Esophagus muscularis mucosa (tissue), 4 donors: ENCODE data around the gene SCFD2. TPM values are rescaled to one million over a fixed set of nuclear protein-coding genes. Genes with fewer than 3 reads are reported as not detected.
"Not testable (repeated sequence)": the region's sequence is repeated elsewhere in the genome, so short reads cannot be mapped to it uniquely, and the experiment has no call there.

Experiments used
- DNase-seq: peaks from one replicate; pipeline ENCODE4 v3.0.0-alpha.2; 2017; ENCODE audit errors: extremely low spot score
- H3K27ac ChIP-seq, 4 donors: fragments of 200-600 bp; sonication (generic); replicated peaks in 1 of 4; 1 replicate in 3 of 4; 2 replicates in 1 of 4; pipeline ENCODE4 v1.5.1; 2016 to 2019; ENCODE audit warnings: mild to moderate bottlenecking in 1 of 4
- H3K27me3 ChIP-seq, 4 donors: fragments of 200-600 bp; sonication (generic); one replicate each; pipeline versions ENCODE4 v1.5.1 to v1.6.0; 2016 to 2019
- H3K36me3 ChIP-seq, 4 donors: fragments of 200-600 bp; sonication (generic); one replicate each; pipeline ENCODE4 v1.5.1; 2016 to 2019
- H3K4me1 ChIP-seq, 4 donors: fragments of 200-600 bp; sonication (generic); one replicate each; pipeline ENCODE4 v1.5.1; 2016 to 2019
- H3K4me3 ChIP-seq, 4 donors: fragments of 200-600 bp; sonication (generic); 1 replicate in 2 of 4; 2 replicates in 2 of 4; pipeline ENCODE4 v1.5.1; 2016 to 2019; ENCODE audit warnings: mild to moderate bottlenecking in 4 of 4, moderate library complexity in 1 of 4
- H3K9me3 ChIP-seq, 4 donors: fragments of 200-600 bp; sonication (generic); 1 replicate in 3 of 4; 2 replicates in 1 of 4; pipeline ENCODE4 v1.5.1; 2016 to 2019
- CTCF ChIP-seq, 3 experiments: fragments of 200-600 bp in 2 of 3; fragments of 450-650 bp in 1 of 3; sonication (generic) in 2 of 3; IDR thresholded peaks; one replicate each; pipeline ENCODE4 v1.5.1; 2017 to 2019; ENCODE audit warnings: antibody characterized with exemption in 3 of 3, mild to moderate bottlenecking in 2 of 3, moderate library complexity in 1 of 3
- EP300 ChIP-seq: sonication (generic); formaldehyde crosslinking; IDR thresholded peaks from one replicate; pipeline ENCODE4 v1.6.1; 2017; ENCODE audit warnings: antibody characterized with exemption
- POLR2A ChIP-seq: fragments of 450-650 bp; IDR thresholded peaks from one replicate; pipeline ENCODE4 v1.6.1; 2017; ENCODE audit warnings: antibody characterized with exemption, moderate library complexity, mild to moderate bottlenecking, low read depth
- POLR2AphosphoS5 ChIP-seq, 2 donors: sonication (generic); formaldehyde crosslinking; IDR thresholded peaks; one replicate each; pipeline ENCODE4 v1.6.1; 2017; ENCODE audit warnings: antibody characterized with exemption in 2 of 2
- WGBS: methylation state at CpG from one replicate; pipeline ENCODE4 v1.1.5; 2018; 5-methylcytosine and 5-hydroxymethylcytosine counted together
- intact Hi-C: fragments of 100-400 bp; cut with DNase I; formaldehyde crosslinking; loops from one replicate; pipeline ENCODE4 v1.15.1; 2023
- total RNA-seq, 4 donors: library from RNA; depleted of rRNA; stranded (reverse); fragments of >200 nt; gene quantifications; one replicate each; pipeline versions ENCODE4 v1.1.0 to v1.2.1, GENCODE V29; 2016

The SCFD2 gene
- total RNA-seq, 4 donors from 2014 or later = 10.0 to 15.7 (median 12.7) TPM

- no peak for DNase-seq
- H3K4me3 ChIP-seq = no peak overlapping the region
- no peaks in the 10 kb centered on the region for H3K36me3 ChIP-seq
- no peak overlapping the region for H3K27ac ChIP-seq
- TF ChIP-seq CTCF (IDR thresholded peaks at IDR 0.05) = no peak
- TF ChIP-seq POLR2AphosphoS5 (IDR thresholded peaks at IDR 0.05) = no peak
- no peak for TF ChIP-seq POLR2A
- TF ChIP-seq EP300 = no peak
- intact Hi-C loops = no loop called here
- WGBS = 89% methylated on average over 10 of the region's 10 CpGs
- no peaks in the 10 kb centered on the region for H3K9me3 ChIP-seq
- H3K4me1 ChIP-seq = peaks cover 16 to 35% (median 18%) of the 10 kb centered on the region in 4 donors
- no peaks in the 10 kb centered on the region for H3K27me3 ChIP-seq
These were observed 526.9 kb downstream of the SCFD2 start for GRCh38 chr4:52838729-52839586.

GRCh38 chr4:52837716-52838558, 527.9 kb downstream of the SCFD2 start:
- WGBS = 81% methylated on average over 7 of the region's 7 CpGs
- intact Hi-C loops = no loop called here
- no peaks in the 10 kb centered on the region for H3K9me3 ChIP-seq

GRCh38 chr4:52836678-52837077, 529.2 kb downstream of the SCFD2 start:
- Histone ChIP-seq H3K27me3 (no peaks in the 10 kb centered on the region), H3K9me3 (no peaks in the 10 kb centered on the region), H3K27ac (no peak overlapping the region), H3K4me3 (no peak overlapping the region), H3K36me3 (no peaks in the 10 kb centered on the region), H3K4me1 (peaks cover 4 to 21% (median 5%) of the 10 kb centered on the region in 4 donors)
- no peak for DNase-seq
- no peak for TF ChIP-seq CTCF (IDR thresholded peaks at IDR 0.05)
- no peak for TF ChIP-seq EP300
- no peak for TF ChIP-seq POLR2A
- TF ChIP-seq POLR2AphosphoS5 (IDR thresholded peaks at IDR 0.05) = no peak
- intact Hi-C loops = no loop called here
- WGBS = 96% methylated on average over 7 of the region's 7 CpGs

More at GRCh38 chr4:52837716-52838558, 527.9 kb downstream of the SCFD2 start:
- no peak for TF ChIP-seq EP300
- no peak for TF ChIP-seq CTCF (IDR thresholded peaks at IDR 0.05)
- no peak for TF ChIP-seq POLR2A
- TF ChIP-seq POLR2AphosphoS5 (IDR thresholded peaks at IDR 0.05) = no peak
- H3K4me1 ChIP-seq = peaks cover 16 to 34% (median 17%) of the 10 kb centered on the region in 4 donors
- H3K36me3 ChIP-seq = no peaks in the 10 kb centered on the region
- no peak overlapping the region for H3K4me3 ChIP-seq
- no peaks in the 10 kb centered on the region for H3K27me3 ChIP-seq
- DNase-seq = no peak
- no peak overlapping the region for H3K27ac ChIP-seq

GRCh38 chr4:52836120-52836519, 529.7 kb downstream of the SCFD2 start:
- no peaks in the 10 kb centered on the region for H3K27me3 ChIP-seq
- no peaks in the 10 kb centered on the region for H3K36me3 ChIP-seq
- no peak for DNase-seq
- no peak for TF ChIP-seq POLR2A
- no peak for TF ChIP-seq POLR2AphosphoS5 (IDR thresholded peaks at IDR 0.05)
- TF ChIP-seq EP300 = no peak
- TF ChIP-seq CTCF (IDR thresholded peaks at IDR 0.05) = no peak
- WGBS = 95% methylated on average over 3 of the region's 3 CpGs
- intact Hi-C loops = no loop called here
- H3K27ac ChIP-seq = no peak overlapping the region
- no peak overlapping the region for H3K4me3 ChIP-seq
- H3K4me1 ChIP-seq = peaks cover 0 to 16% (median 0%) of the 10 kb centered on the region in 4 donors
- H3K9me3 ChIP-seq = no peaks in the 10 kb centered on the region

GRCh38 chr4:52834641-52835456, 531.0 kb downstream of the SCFD2 start:
- H3K27ac ChIP-seq, H3K4me3 ChIP-seq, H3K9me3 ChIP-seq, H3K27me3 ChIP-seq, H3K36me3 ChIP-seq, intact Hi-C loops, DNase-seq: not testable (repeated sequence)
- peaks cover 0 to 14% (median 0%) of the 10 kb centered on the region in 4 donors for H3K4me1 ChIP-seq
- 94% methylated on average over 8 of the region's 8 CpGs for WGBS
